AG09319 (cell line): ENCODE measurements around the gene PPP1R11.
"Not testable (repeated sequence)": the region's sequence is repeated elsewhere in the genome, so short reads cannot be mapped to it uniquely, and the experiment has no call there.

ENCODE experiments used
- DNase-seq: peaks from one replicate; pipeline ENCODE4 v3.0.0-alpha.2; 2010; ENCODE audit warnings: low read depth; ENCODE audit errors: extremely low read depth
- TF ChIP-seq, protein P1 (sequence below): IDR thresholded peaks from 2 replicates; pipeline ENCODE4 v1.5.1; 2011; ENCODE audit warnings: low read depth, mild to moderate bottlenecking, inconsistent platforms, low read length, moderate library complexity

The PPP1R11 gene

GRCh38 chr6:30104661-30105060 is 37.7 kb downstream of the PPP1R11 start:
- DNase-seq: no peak
- TF ChIP-seq, protein P1, sequence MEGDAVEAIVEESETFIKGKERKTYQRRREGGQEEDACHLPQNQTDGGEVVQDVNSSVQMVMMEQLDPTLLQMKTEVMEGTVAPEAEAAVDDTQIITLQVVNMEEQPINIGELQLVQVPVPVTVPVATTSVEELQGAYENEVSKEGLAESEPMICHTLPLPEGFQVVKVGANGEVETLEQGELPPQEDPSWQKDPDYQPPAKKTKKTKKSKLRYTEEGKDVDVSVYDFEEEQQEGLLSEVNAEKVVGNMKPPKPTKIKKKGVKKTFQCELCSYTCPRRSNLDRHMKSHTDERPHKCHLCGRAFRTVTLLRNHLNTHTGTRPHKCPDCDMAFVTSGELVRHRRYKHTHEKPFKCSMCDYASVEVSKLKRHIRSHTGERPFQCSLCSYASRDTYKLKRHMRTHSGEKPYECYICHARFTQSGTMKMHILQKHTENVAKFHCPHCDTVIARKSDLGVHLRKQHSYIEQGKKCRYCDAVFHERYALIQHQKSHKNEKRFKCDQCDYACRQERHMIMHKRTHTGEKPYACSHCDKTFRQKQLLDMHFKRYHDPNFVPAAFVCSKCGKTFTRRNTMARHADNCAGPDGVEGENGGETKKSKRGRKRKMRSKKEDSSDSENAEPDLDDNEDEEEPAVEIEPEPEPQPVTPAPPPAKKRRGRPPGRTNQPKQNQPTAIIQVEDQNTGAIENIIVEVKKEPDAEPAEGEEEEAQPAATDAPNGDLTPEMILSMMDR: no peak

- DNase-seq: no peak
- TF ChIP-seq, protein P1: no peak
These were observed 44.4 kb downstream of the PPP1R11 start for GRCh38 chr6:30111266-30111856.

DNA sequence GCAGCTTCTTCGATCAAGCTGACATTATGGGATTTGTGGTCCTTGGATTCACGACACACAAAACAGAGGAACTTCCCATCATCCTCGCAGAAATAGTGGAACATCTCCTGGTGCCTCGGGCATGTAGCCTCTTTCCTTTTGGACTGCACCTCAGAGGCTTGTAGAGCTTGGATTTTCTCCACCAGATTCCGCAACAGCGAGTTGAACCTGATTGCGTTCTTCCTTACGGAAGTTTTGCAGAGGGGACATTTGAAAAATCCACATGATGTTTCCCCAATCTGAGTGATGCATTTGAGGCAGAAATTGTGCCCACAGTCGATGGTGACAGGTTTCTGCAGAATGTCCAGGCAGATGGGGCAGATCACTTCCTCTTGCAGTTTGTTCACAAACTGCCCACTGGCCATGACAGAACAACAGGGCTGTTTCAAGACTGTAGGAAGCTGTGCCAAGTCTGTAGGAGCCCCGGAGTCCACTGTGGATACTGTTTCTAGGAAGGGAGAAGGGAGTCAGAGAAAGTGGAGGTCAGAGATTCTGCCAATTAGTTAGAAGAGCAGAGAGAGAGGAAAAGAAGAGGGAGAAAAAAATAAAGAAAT is 45.5 kb downstream of the PPP1R11 start:
- TF ChIP-seq, protein P1: no peak

GRCh38 chr6:30113003-30113759 is 46.2 kb downstream of the PPP1R11 start, which contains the start of gene TRIM31:
TRIM31 (minus strand) TSS chr6:30113090; CDS start chr6:30112805, 285 bp downstream.
- TF ChIP-seq, protein P1: no peak
- no peak for DNase-seq

More for the DNA sequence above, 45.5 kb downstream of the PPP1R11 start:
- DNase-seq: no peak

- TF ChIP-seq, protein P1: no peak
These were observed 46.8 kb downstream of the PPP1R11 start for GRCh38 chr6:30113841-30114240.

DNA sequence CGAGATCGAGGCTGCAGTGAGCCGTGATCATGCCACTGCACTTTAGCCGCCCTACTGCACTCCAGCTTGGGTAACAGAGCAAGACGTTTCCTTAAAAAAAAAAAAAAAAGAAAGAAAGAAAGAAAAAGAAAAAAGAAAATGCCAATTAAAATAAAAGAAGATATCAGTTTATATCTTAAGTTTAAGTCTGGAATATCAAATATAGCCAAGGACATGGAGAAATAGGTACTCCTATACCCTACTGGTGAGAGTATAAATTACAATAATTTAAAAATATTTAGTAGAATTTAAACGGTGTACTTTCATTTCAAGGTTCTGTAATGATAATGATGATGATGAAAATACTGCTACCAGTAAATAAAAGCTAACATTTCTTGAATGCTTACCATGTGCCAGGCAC is 49.7 kb downstream of the PPP1R11 start:
- TF ChIP-seq, protein P1: no peak
- no peak for DNase-seq

More at GRCh38 chr6:30113841-30114240, 46.8 kb downstream of the PPP1R11 start:
- DNase-seq: no peak

- DNase-seq: not testable (repeated sequence)
These were observed 51.7 kb downstream of the PPP1R11 start for GRCh38 chr6:30118691-30119090.
